Left renal pelvis (tissue), 4 donors: ENCODE results near the gene ZBTB39. TPM values are rescaled to one million over a fixed set of nuclear protein-coding genes. Genes with fewer than 3 reads are reported as not detected.
"Not testable (repeated sequence)": the region's sequence is repeated elsewhere in the genome, so short reads cannot be mapped to it uniquely, and the experiment has no call there.

ENCODE experiments used
- DNase-seq, 4 donors: peaks; one replicate each; pipeline ENCODE4 v3.0.0-alpha.2; 2013; ENCODE audit warnings: low read depth in 4 of 4, low spot score in 3 of 4
- polyA plus RNA-seq, 4 donors: library from polyadenylated mRNA; unstranded; fragments of 120-200 nt; gene quantifications; one replicate each; pipeline ENCODE4 v1.2.1, GENCODE V29; 2013; ENCODE audit not compliant: insufficient read length in 4 of 4

ZBTB39 gene
- polyA plus RNA-seq, 4 donors: 8.9 to 13.8 (median 11.7) TPM

DNA sequence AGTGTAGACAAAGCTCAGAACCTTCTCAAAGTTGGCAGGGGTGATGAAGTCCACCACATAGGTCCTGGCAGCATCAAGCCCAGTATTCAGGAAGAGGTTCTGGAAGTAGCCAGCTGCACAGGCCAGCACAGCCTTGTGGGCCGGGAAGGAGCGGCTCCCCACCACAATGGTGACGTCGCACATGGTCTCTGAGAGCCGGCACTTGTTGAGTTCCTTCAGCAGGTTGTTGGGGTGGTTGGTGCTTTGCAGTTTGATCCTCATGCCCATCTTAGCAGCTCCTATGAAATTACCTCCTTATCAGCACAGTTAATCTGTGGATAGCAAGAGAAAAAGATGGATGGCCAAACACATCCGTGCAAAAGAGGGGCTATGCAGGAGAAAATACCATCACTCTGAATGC is 1.7 kb downstream of the ZBTB39 start:
- no peak for DNase-seq

- DNase-seq: no peak
Measured at GRCh38 chr12:57003395-57003794, 3.0 kb downstream of the ZBTB39 start.

GRCh38 chr12:57001448-57001906 is 4.9 kb downstream of the ZBTB39 start:
- DNase-seq: no peak

- DNase-seq: no peak
Measured at GRCh38 chr12:57000393-57000792, 6.0 kb downstream of the ZBTB39 start.

- no peak for DNase-seq
Measured at GRCh38 chr12:56999456-56999855, 6.9 kb downstream of the ZBTB39 start.

DNA sequence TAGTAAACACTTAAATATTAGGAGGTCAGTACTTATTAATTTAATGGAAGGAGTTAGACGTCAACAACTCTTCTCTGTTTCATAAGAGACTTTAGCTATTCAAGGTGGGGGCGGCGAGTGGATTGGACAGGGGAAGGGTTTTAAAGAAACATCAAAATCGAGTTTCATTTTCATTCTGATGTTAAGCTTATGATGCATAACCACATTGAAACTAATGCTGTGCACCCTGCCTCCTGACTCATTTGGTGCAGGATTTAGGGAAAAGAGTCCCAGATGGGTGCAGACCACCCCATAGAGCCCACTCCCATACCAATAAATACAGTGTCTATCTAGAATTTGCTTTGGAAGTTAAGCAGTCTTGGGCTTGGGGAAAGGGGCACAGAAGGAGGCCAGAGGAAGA is 7.4 kb downstream of the ZBTB39 start:
- DNase-seq: no peak

DNA sequence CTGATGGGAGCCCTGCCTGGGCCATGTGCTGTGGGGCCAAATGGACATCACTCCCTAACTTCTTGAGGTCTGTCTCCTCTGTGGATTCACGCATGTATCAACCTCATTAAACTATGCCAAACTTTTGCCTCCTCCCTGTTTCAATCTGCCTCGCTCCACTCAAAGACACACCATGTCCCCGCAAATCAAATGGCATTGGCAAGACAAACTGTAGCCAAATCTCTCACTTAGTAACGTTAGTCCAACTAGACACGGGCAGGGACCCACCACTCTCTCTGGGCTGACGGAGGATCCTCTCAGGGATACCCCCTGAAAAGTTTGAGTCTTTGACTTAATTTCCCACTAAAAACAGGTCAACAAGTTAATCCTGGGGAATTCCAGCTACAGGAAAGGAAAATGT is 8.0 kb downstream of the ZBTB39 start:
- DNase-seq: no peak

GRCh38 chr12:56996793-56997545 is 9.4 kb downstream of the ZBTB39 start:
- DNase-seq: no peak

DNA sequence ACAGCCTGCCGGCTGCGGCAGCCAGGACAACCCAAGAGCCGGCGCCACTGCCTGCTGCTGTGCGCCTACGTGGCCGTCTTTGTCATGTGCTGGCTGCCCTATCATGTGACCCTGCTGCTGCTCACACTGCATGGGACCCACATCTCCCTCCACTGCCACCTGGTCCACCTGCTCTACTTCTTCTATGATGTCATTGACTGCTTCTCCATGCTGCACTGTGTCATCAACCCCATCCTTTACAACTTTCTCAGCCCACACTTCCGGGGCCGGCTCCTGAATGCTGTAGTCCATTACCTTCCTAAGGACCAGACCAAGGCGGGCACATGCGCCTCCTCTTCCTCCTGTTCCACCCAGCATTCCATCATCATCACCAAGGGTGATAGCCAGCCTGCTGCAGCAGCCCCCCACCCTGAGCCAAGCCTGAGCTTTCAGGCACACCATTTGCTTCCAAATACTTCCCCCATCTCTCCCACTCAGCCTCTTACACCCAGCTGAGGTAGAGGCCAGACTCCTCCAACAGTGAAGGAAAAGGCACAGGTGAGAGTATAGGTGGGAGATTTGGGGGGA is 10.3 kb downstream of the ZBTB39 start:
- no peak for DNase-seq

GRCh38 chr12:56995201-56995929 is 11.0 kb downstream of the ZBTB39 start:
- no peak for DNase-seq

GRCh38 chr12:56994231-56994746 is 12.1 kb downstream of the ZBTB39 start:
- DNase-seq: no peak

DNA sequence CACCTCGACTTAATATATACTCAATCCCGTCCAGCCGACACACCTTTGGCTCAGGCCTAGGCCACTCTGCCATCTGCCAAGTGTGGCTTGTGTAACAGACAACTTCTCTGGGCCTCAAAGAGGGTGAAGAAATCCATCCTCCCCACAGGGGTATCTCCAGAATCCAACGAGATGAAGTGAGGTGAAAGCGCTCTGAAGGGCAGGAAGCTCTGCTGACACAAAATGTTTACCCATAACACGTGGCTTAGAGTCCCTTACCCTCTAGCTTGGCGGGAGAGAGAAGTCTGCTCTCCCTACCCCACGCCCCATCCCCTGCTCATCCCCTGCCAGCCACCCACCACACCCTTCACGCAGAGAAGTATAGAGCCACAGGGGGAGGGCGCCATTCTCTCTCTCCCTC is 13.0 kb downstream of the ZBTB39 start:
- DNase-seq: no peak

DNA sequence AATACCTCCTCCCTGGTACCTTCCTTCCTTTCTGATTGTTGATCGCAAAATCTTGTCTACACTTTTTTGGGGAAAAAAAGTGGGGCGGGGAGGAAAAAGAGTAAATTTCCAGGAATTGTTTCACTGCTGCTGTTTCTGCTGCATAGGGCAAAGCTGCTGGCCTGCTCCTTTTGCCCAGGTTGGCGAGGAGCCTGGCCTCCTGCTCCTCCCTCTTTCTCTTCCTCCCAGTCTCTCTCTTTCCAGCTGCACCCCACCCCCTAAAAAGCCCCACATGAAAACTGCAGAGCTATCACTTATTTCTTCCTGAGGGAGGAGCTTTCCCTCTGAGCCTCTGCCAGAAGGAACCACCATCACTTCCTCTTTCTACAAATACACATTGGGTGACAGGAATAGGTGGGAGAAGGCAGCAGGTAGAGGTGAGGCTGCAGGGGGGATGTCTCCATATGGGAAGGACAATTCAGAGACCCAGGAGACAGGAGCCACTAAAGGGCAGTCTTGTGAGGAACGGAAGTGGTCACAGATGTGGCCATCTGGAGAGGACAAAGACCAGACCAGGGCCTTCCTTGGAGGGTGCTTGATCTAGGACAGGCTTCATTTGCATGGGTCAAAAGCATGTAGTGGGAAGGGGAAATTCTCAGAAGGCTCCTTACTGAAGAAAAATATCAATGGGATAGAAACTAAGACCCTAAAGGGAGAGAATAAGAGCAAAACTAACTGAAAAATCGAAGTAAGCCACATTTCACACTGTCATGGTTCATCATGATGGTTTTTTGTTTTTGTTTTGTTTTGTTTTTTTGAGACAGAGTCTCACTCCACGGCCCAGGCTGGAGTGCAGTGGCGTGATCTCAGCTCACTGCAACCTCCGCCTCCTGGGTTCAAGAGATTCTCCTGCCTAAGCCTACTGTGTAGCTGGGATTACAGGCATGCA is 14.8 kb downstream of the ZBTB39 start:
- DNase-seq: no peak

DNA sequence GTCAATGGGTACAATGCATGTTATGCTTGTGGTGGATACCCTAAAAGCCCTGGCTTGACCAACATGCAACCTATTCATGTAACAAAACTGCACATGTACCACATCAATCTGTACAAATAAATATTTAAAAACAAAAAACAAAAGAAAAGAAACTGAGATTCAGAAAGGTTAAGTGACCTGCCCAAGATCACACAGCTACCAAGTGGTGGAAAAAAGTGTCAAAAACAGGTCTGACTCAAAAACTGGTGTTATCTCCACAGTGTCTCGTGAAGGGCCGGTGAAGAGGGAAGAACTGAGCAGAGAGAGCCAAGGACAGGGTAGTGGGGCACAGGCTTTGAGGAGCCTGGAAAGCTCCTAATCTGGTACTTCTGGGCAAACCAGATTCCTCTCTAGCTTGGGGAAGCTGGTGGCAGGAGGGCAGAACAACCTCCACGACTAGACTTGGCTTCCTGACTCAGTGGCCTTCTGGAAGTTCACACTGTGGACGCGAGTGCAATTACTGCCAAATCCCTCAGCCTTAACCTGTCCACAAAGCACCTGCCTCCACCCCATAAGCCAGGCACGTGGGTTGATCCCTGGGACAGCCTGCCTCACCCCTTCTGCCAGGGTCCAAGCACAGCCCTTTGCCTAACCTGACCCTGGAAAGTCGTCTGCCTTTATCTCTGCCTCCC is 15.6 kb downstream of the ZBTB39 start:
- no peak for DNase-seq

DNA sequence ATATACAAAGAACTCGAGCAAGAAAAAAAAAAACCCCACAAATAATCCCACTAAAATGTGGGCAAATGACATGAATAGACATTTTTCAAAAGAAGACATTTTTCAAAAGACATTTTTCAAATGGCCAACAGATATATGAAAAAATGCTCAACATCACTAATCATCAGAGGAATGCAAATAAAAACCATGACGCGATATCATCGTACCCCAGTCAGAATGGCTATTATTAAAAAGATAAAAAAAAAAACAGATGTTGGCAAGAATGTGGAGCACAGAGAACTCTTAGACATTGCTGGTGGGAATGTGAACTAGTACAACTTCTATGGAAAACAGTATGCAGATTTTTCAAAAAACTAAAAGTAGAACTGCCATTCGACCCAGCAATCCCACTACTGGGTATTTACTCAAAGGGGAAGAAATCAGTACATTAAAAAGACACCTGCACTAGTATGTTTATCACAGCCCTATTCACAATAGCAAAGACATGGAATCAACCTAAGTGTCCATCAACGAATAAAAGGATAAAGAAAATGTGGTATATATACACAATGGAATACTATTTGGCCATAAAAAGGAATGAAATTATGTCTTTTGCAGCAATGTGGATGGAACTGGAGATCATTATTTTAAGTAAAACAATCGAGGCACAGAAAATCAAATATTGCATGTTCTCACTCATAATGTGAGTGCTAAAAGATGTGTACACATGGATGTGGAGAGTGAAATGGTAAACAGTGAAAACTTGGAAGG is 16.3 kb downstream of the ZBTB39 start:
- DNase-seq: no peak

- DNase-seq: no peak
Measured at GRCh38 chr12:56988207-56988739, 18.1 kb downstream of the ZBTB39 start.

DNA sequence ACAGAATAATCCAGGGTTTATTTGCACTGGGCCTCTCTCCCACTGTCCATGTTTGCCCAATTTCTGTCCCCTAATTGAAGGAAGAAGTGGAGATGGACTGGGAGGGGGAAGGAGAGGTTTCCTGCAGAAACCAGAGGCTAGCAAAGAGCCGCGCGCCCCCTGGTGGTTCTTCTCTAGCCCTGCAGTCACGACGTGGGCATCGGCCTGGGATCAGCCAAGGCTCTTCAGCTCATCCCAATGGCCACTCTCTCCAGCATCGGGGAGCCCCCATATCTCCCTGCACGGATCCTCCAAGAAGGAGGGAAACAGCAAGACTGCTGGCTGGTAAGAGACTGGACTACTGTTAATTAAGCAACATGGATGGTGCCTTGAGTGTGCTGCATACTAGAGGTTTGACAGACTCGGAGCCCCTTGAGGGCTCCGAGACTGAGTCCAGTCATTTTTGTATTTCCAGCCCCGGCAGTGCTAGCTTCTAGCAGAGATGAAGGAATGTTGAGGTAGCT is 18.7 kb downstream of the ZBTB39 start:
- peak in 1 of 4 donors; percentile 59 for DNase-seq

DNA sequence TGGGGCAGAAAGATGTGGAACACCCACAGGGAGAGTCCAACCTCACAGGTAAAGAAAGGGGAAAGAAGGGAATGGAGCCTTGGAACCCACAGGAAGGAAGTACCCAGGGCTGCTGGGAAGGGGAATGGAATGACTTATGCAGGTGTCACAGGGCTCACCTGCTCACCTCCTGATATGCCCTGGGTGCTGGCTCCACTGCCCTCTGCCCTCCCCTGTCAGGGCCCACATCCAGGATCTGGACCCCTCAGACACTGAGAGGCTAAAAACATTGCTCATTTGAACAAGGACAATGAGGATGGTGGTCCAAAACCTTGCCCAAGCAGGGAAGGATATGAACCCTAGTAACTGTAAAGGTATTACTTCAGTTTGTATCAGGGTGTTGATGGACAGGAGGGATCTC is 19.3 kb downstream of the ZBTB39 start:
- DNase-seq: no peak

- DNase-seq: not testable (repeated sequence)
Measured at GRCh38 chr12:56985714-56986113, 20.6 kb downstream of the ZBTB39 start.
